ENCODE measurements around the gene NOC4L. TPM values are rescaled to one million over a fixed set of nuclear protein-coding genes. Genes with fewer than 3 reads are reported as not detected.

The NOC4L gene
- total RNA-seq, 1 experiment from 2014 or later: 36.5 TPM

- H2AFZ ChIP-seq (ENCODE audit: low read length): no peak overlapping the region
- H2BK12ac ChIP-seq (ENCODE audit: insufficient read length, low read depth, low read length): no peak overlapping the region
- Mint-ChIP-seq H3K4me3 (no peak overlapping the region), H3K4me1 (no peaks in the 10 kb centered on the region), H3K27ac (no peak overlapping the region), H3K27me3 (ENCODE audit: low read depth) (peaks cover 5% of the 10 kb centered on the region), H3K9me3 (no peaks in the 10 kb centered on the region), H3K36me3 (ENCODE audit: insufficient read depth in 1 of 3, low read depth in 3 of 3) (peaks cover 7 to 11% (median 9%) of the 10 kb centered on the region in 3 experiments)
- no peak overlapping the region for H4K5ac ChIP-seq (ENCODE audit: insufficient read length, low read depth, low read length)
- no CpG with 5 or more reads among the region's 9 CpGs for WGBS (ENCODE audit: extremely low coverage, insufficient read length, low lambda C conversion rate)
- H3K4ac ChIP-seq (ENCODE audit: low read depth, low read length): no peak overlapping the region
- no peak overlapping the region for H3K4me2 ChIP-seq (ENCODE audit: insufficient read depth, insufficient read length, low read length)
- no peak overlapping the region for H2AK5ac ChIP-seq (ENCODE audit: insufficient read length, low read length)
- no peaks in the 10 kb centered on the region for H3K79me2 ChIP-seq (ENCODE audit: insufficient read depth, low read length)
- H3K4me1 ChIP-seq (ENCODE audit: insufficient read depth, low read length): no peaks in the 10 kb centered on the region
- H2BK120ac ChIP-seq (ENCODE audit: low read depth, low read length, poor library complexity, severe bottlenecking): no peak overlapping the region
- H3K27me3 ChIP-seq (ENCODE audit: insufficient read depth, low read length): no peaks in the 10 kb centered on the region
- no peak overlapping the region for H3K18ac ChIP-seq (ENCODE audit: insufficient read length, low read depth, low read length)
- H3K56ac ChIP-seq (ENCODE audit: insufficient read length, low read depth, low read length): no peak overlapping the region
- H3K14ac ChIP-seq (ENCODE audit: insufficient read depth, low read length): no peak overlapping the region
- no peak overlapping the region for H3T11ph ChIP-seq (ENCODE audit: low read length)
- H3K9me3 ChIP-seq (ENCODE audit: control insufficient read depth, low read depth, low read length): peaks cover 14% of the 10 kb centered on the region
- H4K91ac ChIP-seq (ENCODE audit: insufficient read length, low read depth, low read length): no peak overlapping the region
- TF ChIP-seq CTCF (conservative IDR thresholded peaks at IDR 0.05): no peak
- no peaks in the 10 kb centered on the region for H4K20me1 ChIP-seq (ENCODE audit: control insufficient read depth, insufficient read depth, insufficient read length)
- H3K23ac ChIP-seq (ENCODE audit: insufficient read length, low read depth, low read length): no peak overlapping the region
- H3K27ac ChIP-seq (ENCODE audit: insufficient read length, low read depth, low read length): no peak overlapping the region
- DNase-seq: no peak
- no peaks in the 10 kb centered on the region for H3K23me2 ChIP-seq (ENCODE audit: insufficient read length, low read depth, low read length, poor library complexity, severe bottlenecking)
- H3K9ac ChIP-seq (ENCODE audit: extremely low read depth, insufficient read length, low read length): no peak overlapping the region
- H4K8ac ChIP-seq (replicated peaks; ENCODE audit: insufficient read length, low read depth, low read length): no peak overlapping the region
- H2BK20ac ChIP-seq (ENCODE audit: low read depth, low read length, poor library complexity, severe bottlenecking): no peak overlapping the region
- H2BK5ac ChIP-seq (ENCODE audit: insufficient read length, low read length): no peak overlapping the region
- no peaks in the 10 kb centered on the region for H3K79me1 ChIP-seq (ENCODE audit: insufficient read depth, low read depth, low read length, poor library complexity, severe bottlenecking)
- no peak overlapping the region for H2BK15ac ChIP-seq (ENCODE audit: low read depth, low read length)
These were observed 8.2 kb downstream of the NOC4L start for GRCh38 chr12:132152411-132152821.
